HG02763 (cell line): ENCODE data around the gene NUMA1.

Experiments used
- ATAC-seq: cut with Tn5 transposase; IDR thresholded peaks from one replicate; pipeline ENCODE4 v1.9.1; 2021; ENCODE audit warnings: mild to moderate bottlenecking, moderate library complexity; ENCODE audit not compliant: unreplicated experiment

NUMA1 gene

DNA sequence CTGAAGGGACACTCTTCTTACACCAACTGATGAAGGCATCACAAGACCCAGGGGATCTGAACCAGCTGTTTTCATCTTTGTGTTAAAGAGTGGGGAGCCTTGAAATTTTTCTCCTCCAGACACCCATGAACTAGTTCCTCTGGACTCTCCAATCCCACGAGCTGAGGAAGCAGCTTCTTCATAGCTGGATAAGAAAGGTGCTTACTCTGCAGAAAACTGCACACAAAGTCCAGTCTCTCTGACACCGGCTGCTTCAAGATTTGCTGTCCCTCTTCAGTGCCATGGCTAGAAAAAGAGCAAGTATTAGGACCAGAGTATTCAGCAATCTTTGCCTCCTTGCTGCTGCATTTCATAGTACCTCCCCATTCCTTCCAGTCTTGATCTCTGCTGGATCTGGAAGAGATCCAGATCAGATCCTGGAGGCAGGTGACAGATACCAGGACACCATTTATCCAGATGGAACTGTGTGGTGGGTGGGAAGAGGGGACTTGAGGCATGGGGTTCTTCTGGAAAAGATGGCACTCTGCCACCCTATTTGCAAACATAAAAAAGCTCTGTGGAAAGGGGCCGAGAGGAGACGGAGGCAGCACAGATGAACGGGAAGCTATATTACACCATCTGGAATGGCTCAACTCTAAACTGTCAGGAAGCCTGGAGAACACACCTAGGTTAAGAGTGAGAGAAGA, 56.1 kb downstream of the NUMA1 start:
- no peak for ATAC-seq

DNA sequence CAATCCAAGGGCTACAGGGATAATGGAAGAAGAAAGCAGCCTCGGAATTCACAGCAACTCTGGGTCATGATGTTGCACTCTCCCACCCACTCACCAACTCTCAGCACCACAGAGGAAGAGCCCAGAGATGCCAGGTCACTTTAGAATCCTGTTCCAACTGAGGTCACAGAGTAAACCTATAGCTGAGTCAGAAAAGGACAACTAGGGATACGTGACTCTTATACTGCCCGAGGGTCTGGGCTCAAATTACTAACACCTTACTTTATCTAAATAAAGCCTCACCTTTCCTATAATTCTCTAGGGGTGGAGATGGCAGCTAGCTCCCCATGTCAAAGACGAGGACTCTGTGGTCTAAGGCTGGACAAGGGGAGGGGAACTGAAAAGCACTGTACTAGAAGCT, 57.0 kb downstream of the NUMA1 start:
- no peak for ATAC-seq

DNA sequence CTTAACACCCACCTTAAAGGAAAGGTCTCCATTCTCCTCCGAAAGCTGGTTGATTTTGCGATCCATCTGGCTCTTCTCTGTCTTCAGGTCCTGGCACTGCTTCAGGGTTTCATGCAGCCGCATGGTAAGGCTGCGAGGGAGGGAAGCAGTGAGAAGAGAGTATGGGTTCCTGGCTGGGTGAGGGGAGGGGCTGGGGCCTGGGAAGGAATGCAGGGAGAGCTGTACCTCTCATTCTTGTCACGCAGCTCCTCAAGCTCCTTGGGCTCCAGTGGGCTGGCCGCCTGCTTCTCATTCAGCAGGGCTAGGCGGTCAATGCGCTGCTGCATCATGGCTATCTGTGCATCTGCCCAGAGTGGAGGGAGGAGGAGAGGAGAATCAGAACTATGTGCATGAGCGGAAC, 62.2 kb downstream of the NUMA1 start:
- ATAC-seq, result no peak

- no peak for ATAC-seq
Measured at GRCh38 chr11:72015511-72016061, 64.8 kb downstream of the NUMA1 start.

GRCh38 chr11:72014761-72015320, 65.5 kb downstream of the NUMA1 start:
- ATAC-seq, result no peak

- no peak for ATAC-seq
Measured at GRCh38 chr11:72013765-72014711, 66.3 kb downstream of the NUMA1 start.

DNA sequence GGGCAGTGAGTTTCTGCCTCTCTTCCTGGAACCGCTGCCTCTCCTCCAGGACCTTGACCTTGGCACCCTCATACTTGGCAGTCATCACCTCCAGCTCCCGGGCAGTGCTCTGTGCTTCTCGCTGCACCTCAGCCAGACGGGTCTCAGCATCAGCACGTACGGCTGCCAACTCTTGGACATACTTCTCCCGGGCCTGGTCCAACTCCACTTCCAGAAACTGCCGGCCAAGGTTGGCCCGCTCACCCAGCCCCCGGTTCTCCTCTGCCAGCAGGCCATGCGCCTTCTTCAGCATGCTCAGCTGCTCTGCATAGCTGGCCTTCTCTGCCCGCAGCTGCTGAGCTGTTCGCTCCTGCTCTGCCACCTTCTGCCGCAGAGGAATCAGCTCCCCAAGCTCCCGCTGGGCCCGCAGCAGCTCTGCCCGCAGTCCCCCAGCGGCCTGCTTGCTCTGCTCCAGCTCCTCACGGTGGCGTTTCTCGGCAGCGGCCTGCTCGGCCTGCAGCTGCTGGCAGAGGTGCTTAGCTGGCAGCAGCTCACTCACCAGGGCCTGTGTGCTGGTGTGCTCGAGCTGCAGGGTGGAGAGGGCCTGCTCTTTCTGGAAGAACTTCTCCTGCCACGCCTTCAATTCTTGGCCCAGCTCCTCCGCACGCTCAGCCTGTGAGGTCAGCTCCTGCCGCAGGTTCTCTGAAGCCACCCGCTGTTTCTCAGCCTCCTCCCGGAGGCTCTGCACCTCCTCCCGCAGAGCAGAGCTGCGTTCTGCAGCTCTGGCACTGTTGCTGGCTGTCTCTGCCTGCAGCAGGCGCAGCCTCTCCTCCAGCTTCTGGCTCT, 67.2 kb downstream of the NUMA1 start:
- no peak for ATAC-seq

- ATAC-seq, result no peak
Measured at GRCh38 chr11:72012091-72012630, 68.2 kb downstream of the NUMA1 start.

DNA sequence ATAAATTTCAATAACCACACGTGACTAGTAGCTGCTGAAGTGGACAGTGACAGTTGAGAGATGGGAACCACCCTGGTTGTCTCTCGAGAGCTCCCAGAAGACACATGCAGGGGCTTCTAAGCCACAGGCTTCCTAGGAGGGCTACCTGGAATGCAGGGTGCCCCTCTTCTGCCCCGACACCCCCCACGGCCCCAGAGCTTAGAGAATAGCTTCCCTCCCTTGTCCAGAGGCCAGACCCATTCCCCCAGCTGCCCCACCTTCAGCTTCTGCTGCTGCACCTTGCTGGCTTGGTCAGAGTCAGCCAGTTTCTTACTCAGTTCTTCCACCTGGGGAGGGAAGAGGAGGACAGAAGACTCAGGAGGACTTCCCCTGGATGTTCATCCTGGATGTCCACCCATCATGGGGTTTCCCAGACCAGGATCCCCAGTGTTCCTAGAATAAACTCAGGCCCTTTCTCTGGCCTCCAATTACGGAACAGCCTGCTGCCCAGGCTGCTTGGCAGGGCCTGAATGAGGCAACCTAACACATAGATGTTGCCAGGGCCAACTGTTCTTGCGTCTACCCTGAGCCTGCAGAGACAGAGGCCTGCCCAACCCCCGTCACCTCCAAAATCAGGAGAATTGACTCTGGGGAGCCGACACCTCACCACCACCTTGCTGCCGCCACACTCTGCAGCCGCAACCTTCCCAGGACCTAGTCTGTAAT, 69.7 kb downstream of the NUMA1 start:
- ATAC-seq, result no peak

DNA sequence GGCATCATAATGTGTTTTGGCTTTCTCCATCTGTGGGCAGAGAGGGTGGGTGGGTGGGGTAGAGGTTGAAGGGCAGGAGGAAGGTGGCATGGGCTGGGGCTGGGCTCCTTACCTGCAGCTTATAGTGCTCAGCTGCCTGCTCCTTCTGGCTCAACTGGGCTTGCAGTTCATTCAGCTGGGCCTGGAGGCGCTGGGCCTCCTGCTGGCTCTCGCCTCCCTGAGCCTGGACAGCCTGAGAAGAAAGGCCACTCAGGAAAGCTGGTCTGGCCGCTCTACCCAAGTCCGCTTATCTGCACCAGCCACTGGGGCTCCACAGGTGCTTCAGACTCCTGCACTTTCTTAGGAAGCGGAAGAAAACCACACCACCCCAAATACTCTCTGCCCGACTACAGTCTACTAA, 71.2 kb downstream of the NUMA1 start:
- no peak for ATAC-seq

- ATAC-seq, result no peak
Measured at GRCh38 chr11:72008728-72009127, 71.6 kb downstream of the NUMA1 start.

DNA sequence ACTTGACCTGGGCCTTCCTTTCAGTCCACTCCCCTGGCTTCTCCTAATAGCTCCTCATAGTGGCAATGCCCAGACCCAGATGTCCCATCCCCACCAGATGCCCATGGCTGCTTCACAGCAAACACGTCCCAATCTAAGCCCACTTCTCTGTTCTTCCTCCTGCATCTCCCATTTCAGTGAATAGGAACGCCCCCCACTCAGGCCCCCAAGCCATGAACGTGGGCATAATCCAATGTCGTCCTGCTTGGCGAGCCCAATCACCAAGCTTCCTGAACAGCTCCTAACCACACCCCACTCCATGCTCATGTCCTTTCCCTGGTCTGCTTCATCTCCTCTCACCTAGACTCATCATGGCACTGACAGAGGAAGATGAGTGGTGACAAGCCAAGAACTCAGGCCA, 72.8 kb downstream of the NUMA1 start:
- ATAC-seq, result no peak

GRCh38 chr11:72007089-72007476, 73.3 kb downstream of the NUMA1 start:
- no peak for ATAC-seq

DNA sequence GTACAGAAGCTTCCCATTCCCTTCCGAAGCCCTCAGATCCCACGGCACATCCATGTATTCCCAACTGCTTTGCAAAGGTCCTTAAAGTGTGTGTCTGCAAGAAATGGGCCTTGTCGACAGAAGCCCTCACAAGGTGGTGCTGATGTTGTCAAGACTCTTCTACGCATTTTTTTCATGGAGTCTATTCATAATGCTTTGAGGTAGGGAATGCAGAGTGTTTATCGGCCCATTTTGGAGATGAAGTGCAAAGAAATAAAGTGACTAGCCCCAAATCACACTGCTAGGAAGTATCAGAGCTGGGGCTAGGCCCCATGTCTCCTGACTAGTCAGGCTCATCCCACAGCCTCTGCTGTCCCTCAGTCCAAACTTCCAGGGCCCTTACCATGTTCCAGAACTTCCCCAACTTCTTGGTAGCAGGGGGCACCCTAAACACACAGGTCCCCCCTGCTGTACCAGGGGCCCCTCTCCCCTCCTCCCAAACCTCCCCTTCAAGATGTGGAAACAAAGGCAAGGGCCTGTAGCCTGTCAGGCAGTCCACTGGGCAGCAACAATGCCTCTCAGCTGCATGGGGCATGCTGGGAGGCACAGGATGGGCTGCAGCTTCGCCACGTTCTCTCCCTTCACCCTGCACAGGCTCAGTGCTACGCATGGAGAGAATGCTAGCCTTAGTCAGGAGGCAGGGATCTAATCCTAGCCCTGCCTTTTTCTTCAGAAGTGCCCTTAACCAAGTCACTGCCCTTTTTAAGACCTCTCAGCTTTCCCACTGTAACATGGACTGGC, 73.8 kb downstream of the NUMA1 start:
- ATAC-seq, result no peak

- ATAC-seq, result no peak
Measured at GRCh38 chr11:72005347-72006260, 74.7 kb downstream of the NUMA1 start.

DNA sequence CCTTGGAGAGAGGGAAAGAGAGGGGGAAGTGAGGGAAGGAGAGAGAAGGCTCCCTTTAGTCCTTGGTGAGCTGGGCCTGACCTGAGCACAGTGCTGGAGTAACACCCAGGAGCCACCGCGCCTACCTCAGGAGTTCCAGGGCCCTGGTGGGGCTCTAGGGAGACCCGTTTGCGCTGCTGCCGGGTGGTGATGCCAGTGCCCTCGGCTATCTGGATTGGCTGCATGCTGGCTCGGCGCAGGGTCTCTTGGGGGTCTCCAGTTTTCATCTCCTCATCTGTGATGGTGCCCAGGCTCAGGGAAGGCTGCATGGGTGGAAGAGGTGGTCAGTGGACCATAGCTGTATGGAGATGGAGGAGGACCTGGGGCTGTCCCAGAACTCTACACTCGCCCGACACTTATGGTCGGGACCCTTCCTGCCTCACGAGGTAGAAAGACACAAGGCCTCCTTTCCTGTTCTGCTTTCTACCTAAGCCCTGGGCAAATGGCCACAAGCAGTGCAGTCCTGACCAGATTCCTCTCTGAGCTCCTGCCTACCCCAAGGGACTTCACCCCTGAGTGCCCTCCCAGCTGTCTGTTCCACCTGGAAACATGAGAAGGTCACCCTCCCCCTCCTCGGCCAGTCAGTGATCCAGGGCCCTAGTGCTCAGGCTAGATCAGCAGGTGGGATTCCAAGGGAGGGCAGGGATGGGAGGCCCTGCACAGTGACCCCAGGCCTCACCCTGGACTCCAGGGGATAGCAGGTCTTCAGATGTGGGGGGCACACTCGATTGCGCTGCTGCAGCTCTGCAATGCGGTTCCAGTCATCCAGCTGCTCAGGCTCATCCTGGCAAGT, 75.6 kb downstream of the NUMA1 start:
- ATAC-seq, result no peak

- no peak for ATAC-seq
Measured at GRCh38 chr11:72003776-72004171, 76.6 kb downstream of the NUMA1 start.
